GM20000 (cell line): Measurements from ENCODE around the gene HDAC1.

ENCODE experiments used
- DNase-seq: peaks from one replicate; pipeline ENCODE4 v3.0.0; 2012; ENCODE audit warnings: low spot score
- CTCF ChIP-seq: IDR thresholded peaks from 2 replicates; pipeline ENCODE4 v1.5.1; 2012; ENCODE audit warnings: mild to moderate bottlenecking, control low read depth; ENCODE audit errors: extremely low read depth, missing control alignments

HDAC1 gene

DNA sequence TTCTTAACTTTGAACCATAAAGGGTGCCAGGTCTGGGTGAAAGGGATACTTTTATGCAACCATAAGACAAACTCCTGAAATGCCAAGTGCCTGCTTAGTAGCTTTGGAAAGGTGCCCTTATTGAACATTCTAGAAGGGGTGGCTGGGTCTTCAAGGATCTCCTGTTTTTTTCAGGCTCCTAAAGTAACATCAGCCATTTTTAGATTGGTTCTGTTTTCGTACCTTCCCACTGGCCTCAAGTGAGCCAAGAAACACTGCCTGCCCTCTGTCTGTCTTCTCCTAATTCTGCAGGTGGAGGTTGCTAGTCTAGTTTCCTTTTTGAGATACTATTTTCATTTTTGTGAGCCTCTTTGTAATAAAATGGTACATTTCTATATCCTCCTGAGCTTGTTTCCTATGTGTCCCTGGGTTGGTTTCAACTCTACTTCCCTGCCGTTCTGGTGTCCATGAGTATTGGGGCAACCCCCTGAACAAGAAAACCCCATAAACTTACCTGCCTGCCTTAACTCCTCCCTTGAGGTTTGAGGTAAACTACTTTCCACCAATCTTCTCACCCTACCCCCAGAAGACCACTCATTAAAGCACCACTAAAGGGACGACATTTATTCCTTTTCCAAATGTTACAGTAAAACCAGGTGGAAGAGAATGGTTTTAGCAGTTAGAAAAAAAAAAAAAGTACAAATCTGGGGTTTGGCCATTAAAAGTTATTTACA, 41.5 kb downstream of the HDAC1 start:
- peak; percentile 7 for DNase-seq
- no peak for TF ChIP-seq CTCF

- DNase-seq, result peak; percentile 10
Measured at GRCh38 chr1:32334274-32334861, 42.5 kb downstream of the HDAC1 start.

DNA sequence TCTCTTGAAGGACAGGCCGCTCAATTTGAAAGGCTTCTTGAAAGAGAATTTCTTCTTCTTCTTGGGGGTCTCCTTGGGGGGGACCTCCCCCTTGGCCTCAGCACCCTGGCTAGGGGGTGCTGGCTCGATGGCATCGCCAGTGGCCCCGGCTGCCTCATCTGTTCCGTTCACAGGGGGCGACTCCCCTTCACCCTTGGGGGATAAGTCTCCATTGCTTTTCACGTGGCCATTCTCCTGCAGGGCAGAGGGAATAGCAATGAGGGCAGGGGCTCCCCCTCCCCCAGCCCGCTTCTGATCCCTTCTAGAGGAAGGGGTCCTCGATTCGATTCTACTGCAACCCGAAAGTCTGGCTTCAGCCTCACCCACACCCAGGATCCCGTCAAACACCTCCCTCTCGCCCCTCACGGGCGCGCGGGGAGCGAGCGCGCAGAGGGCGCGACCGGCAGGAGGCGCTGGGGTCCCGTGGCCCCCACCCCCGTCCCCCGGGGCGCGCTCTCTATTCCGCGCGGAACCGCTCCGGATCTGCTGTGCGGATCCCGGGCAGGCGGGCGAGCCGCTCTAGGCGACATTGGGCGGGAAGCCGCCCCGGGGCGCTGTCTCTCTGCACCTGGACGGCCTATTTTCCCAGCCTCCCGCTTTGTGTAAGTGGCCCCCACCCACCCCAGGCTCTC, 43.1 kb downstream of the HDAC1 start:
- peak; percentile 88 for TF ChIP-seq CTCF

More at GRCh38 chr1:32334274-32334861, 42.5 kb downstream of the HDAC1 start:
- TF ChIP-seq CTCF, result no peak

DNA sequence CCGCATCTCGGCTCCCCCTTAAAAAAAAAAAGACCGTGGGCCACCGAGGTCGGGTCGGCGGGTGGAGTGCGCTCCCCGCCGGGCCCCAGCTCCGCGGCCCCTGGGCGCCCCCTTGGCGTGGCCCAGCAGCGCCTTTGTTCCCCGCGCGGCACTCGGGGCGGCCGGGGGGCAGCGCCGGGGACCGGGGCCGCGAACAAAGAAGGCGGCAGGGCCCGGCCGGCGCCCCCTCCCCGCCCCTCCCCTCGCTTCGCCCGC, 43.6 kb downstream of the HDAC1 start:
- peak; percentile 52 for DNase-seq
- TF ChIP-seq CTCF, result no peak

More for the DNA sequence above, 43.1 kb downstream of the HDAC1 start:
- DNase-seq, result peak; percentile 80

DNA sequence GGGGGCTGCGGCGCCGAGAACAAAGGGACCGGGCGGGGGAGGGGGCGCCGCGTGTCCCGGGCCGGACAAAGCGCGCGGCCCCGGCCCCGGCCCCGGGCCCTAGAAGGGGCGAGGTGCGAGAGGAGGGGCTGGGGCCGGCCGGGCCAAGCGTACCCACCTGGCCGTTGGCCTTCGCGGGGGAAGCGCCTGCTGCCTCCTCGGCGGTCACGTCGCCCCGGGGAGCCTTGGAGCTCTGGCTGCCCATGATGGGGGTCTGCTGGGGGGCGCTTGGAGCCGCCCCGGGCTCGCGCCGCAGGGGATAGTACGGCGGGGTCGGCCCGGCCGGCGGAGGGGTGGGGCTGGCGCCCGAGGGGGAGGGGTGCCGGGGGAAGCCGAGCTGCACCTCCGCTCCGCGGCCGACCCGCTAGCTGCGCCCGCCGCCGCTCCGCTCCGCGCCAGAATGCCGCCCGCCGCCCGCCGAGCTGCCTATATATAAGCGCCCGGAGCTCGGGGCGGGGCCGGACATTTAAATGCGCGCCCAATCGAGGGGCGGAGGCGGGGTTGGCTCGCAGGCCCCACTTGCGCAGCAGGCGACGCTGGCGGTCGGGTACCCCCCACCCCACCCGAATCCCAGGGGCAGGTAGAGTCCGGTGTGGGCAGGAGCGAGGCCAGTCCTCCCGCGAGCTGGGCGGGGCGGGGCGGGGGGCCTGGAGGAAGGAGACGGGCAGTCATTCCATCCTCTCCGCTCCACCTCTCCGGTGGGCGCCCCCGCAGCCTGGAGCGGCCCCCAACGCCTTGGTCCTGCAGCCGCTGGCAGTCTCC, 44.1 kb downstream of the HDAC1 start, which contains the start of gene MARCKSL1:
MARCKSL1 (minus strand) TSS at position 444 of the 801 bp plus-strand sequence; CDS start at position 244, 200 bp downstream.
- DNase-seq, result peak; percentile 90
- no peak for TF ChIP-seq CTCF

DNA sequence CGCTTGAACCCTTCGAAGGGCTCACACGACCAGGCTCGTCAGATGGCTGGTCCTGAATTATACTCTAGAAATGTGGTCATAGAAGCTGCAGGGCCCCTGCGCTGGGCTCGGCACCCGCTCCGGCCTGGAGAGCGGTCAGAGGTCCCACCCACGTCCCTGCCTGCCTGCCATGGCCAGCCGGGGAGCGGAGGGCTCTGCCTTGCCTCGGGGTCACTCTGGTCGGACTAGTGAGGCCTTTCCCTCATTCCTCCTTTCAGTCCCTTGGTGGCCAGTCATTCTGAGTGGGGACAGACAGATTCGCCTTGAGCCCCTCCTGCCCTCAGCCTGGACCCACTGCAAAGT, 44.7 kb downstream of the HDAC1 start:
- no peak for TF ChIP-seq CTCF
- no peak for DNase-seq
